ENCODE results near the gene UBTD1. TPM values are rescaled to one million over a fixed set of nuclear protein-coding genes. Genes with fewer than 3 reads are reported as not detected.

Gene UBTD1
- total RNA-seq, 4 donors from 2014 or later, result 2.9 to 16.2 (median 8.9) TPM

DNA sequence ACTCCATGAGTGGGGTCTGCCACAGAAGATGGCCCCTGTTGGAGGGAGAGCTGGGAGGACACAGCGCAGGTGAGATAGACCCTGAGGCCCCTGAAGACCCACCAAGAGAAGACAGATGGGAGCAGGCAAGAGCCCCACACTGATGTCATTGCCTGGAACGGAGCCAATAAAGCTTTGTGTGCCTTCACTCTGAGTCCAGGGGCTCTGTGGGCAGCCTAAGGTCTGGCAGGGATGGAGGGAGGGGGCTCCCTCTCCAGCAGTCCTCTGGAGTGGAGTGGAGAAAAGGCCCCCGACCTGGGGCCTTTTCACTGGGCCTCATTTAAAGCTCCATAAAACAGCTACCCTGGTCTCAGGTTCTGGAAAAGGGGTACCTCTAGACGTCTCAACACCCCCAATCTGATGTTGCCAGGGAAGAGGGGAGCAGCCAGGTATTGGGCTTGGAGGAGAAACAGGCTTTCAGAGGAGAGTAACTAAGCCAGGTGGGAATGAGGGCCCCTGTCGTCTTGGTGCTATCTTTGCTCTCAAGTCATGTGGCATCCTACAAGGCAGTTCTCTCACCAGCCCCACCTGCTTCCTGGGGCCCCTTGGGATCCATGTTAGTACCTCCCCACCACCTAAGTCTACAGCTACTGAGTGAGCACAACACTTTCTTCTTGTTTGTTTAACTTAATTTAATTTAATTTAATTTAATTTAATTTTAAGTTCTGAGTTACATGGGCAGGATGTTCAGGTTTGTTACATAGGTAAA lies 92.2 kb downstream of the UBTD1 start:
- no peak for ATAC-seq
- no peaks in the 10 kb centered on the region for H3K36me3 ChIP-seq
- H3K9me3 ChIP-seq, result no peaks in the 10 kb centered on the region
- H3K27ac ChIP-seq, result no peak overlapping the region
- WGBS, 2 donors (ENCODE audit: low coverage in 1 of 2), result 53 to 80% methylated on average over 2 to 4 of the region's 5 CpGs
- no peaks in the 10 kb centered on the region for H3K27me3 ChIP-seq
- no peak for TF ChIP-seq POLR2AphosphoS5 (IDR thresholded peaks at IDR 0.05)
- no peak for TF ChIP-seq EP300 (IDR thresholded peaks at IDR 0.05)
- no peak for TF ChIP-seq POLR2A (IDR thresholded peaks at IDR 0.05)
- H3K4me3 ChIP-seq, result no peak overlapping the region
- H3K4me1 ChIP-seq, result peaks cover 0 to 29% (median 17%) of the 10 kb centered on the region in 3 donors

DNA sequence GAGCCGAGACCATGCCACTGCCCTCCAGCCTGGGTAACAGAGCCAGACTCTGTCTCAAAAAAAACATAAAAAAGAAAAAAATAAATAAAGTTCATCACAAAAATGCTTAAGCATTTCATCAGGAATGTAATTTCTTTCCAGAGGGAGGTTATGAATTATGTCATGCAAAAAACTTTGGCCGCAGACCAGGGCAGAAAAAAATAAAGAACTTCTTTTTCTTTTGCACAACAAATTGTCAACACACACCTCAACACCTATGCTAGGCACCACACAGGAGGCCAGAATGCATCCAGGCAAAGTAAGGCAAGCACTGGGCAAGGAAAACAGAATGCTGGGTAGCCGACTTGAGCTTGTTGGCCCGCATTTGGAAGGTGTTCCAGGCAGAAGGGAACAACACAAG lies 94.7 kb downstream of the UBTD1 start:
- 25 to 55% methylated on average over 2 to 4 of the region's 4 CpGs for WGBS, 2 donors (ENCODE audit: low coverage in 1 of 2)
- Histone ChIP-seq H3K4me1 (peaks cover 3 to 48% (median 29%) of the 10 kb centered on the region in 3 donors), H3K36me3 (no peaks in the 10 kb centered on the region), H3K27me3 (no peaks in the 10 kb centered on the region), H3K4me3 (no peak overlapping the region), H3K9me3 (no peaks in the 10 kb centered on the region), H3K27ac (peak overlapping the region in 3 of 4 donors; percentile 64 to 91 (median 76))
- TF ChIP-seq POLR2AphosphoS5 (IDR thresholded peaks at IDR 0.05) (peak; percentile 45), EP300 (IDR thresholded peaks at IDR 0.05) (no peak), CTCF (IDR thresholded peaks at IDR 0.05) (no peak)
- no peak for ATAC-seq

DNA sequence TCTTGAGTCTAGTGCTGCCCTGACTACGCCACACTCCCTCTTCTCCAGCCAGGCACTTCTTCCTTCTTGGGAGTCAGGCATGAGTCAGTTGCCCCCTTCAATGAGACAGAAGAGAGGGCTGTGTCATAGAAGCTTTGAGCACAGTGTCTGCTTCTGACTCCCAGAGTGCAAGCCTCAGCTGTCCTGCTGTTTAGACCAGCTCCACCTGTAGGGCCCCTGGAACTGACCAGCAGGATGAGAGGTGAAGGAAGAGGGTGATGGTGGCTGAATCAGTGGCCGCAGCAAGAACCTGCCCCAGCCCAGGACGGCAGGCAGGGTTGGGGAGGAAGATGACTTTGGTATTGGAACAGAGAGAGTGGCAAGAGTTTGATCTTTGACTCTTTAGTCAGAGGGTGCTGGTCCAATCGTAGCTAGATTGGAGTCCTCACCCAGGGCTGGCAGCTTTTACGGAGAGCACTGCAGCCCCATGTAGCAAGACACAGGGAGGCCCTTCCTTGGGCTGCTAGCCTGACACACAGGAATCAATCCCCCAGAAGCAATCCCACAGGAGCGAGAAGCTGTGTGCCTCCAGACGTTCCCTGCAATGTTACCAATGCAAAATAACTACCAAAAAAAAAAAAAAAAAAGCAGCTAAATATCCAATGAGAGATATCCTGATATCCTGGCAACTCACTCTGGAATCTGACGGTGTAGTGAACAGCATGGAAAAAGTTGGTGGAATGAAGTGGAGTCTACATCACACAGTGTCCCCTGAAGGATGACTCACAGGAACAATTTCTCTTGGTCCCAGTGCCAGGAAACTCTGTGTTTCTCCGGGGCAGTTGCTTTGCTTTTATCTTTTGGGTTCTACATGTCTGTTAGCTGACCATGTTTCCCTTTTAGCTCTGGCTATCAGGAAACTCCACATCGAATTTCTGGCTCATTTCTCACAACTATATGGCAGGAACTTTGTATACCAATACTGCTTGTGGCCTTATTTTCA lies 97.7 kb downstream of the UBTD1 start:
- Histone ChIP-seq H3K4me1 (peaks cover 3 to 48% (median 29%) of the 10 kb centered on the region in 3 donors), H3K27me3 (no peaks in the 10 kb centered on the region), H3K9me3 (no peaks in the 10 kb centered on the region), H3K27ac (peak overlapping the region; percentile 88 to 94 (median 90)), H3K4me3 (no peak overlapping the region), H3K36me3 (no peaks in the 10 kb centered on the region)
- WGBS, 2 donors (ENCODE audit: low coverage in 1 of 2), result 13 to 18% methylated on average over 6 of the region's 10 CpGs
- no peak for TF ChIP-seq EP300 (IDR thresholded peaks at IDR 0.05)
- peak in 1 of 2 donors; percentile 13 for TF ChIP-seq POLR2A (IDR thresholded peaks at IDR 0.05)
- peak; percentile 93 for TF ChIP-seq POLR2AphosphoS5 (IDR thresholded peaks at IDR 0.05)
- TF ChIP-seq CTCF (IDR thresholded peaks at IDR 0.05), result no peak
- peak; percentile 96 for ATAC-seq

GRCh38 chr10:97597778-97598177 lies 99.1 kb downstream of the UBTD1 start:
- WGBS, 2 donors (ENCODE audit: low coverage in 1 of 2), result 92% methylated on average over 2 of the region's 2 CpGs; no CpG with 5 or more reads in 1 of the 2 donors
- peaks cover 3 to 48% (median 29%) of the 10 kb centered on the region in 3 donors for H3K4me1 ChIP-seq
- no peak overlapping the region for H3K4me3 ChIP-seq
- H3K27me3 ChIP-seq, result no peaks in the 10 kb centered on the region
- no peak for TF ChIP-seq EP300 (IDR thresholded peaks at IDR 0.05)
- no peak for TF ChIP-seq POLR2AphosphoS5 (IDR thresholded peaks at IDR 0.05)
- TF ChIP-seq CTCF (IDR thresholded peaks at IDR 0.05), result no peak
- TF ChIP-seq POLR2A (IDR thresholded peaks at IDR 0.05), result no peak
- ATAC-seq, result no peak
- H3K36me3 ChIP-seq, result no peaks in the 10 kb centered on the region
- H3K9me3 ChIP-seq, result no peaks in the 10 kb centered on the region
- peak overlapping the region in 3 of 4 donors; percentile 88 to 94 (median 91) for H3K27ac ChIP-seq
